ENCODE measurements around the gene KAZN.

KAZN gene

GRCh38 chr1:14666962-14667650 is 68.6 kb downstream of the KAZN start:
- no peak overlapping the region for H3K4me2 ChIP-seq (ENCODE audit: low read depth, low read length)
- no peaks in the 10 kb centered on the region for H3K4me1 ChIP-seq (ENCODE audit: low read length)
- no peaks in the 10 kb centered on the region for H3K9me3 ChIP-seq (replicated peaks; ENCODE audit: insufficient read depth, low read length)
- no peaks in the 10 kb centered on the region for H3K9me2 ChIP-seq (replicated peaks; ENCODE audit: insufficient read depth, low read length)
- no peak overlapping the region for H2AFZ ChIP-seq (ENCODE audit: low read length)
- H3K9ac ChIP-seq (ENCODE audit: low read length) = no peak overlapping the region
- no peaks in the 10 kb centered on the region for H4K20me1 ChIP-seq (ENCODE audit: insufficient read depth, low read length)
- H3F3A ChIP-seq (ENCODE audit: insufficient read depth, low read length) = no peaks in the 10 kb centered on the region
- H3K79me2 ChIP-seq (ENCODE audit: low read length) = no peaks in the 10 kb centered on the region
- no peaks in the 10 kb centered on the region for H3K27me3 ChIP-seq (replicated peaks; ENCODE audit: insufficient read depth, low read length)
- no peak overlapping the region for H3K27ac ChIP-seq (ENCODE audit: low read length)
- no peak overlapping the region for H3K4me3 ChIP-seq (ENCODE audit: low read length)
- TF ChIP-seq EZH2 (optimal IDR thresholded peaks at IDR 0.05; ENCODE audit: low read depth, low read length) = no peak
- TF ChIP-seq CTCF (IDR thresholded peaks at IDR 0.05; ENCODE audit: low read length) = no peak
- no peak for TF ChIP-seq EZH2phosphoT487 (IDR thresholded peaks at IDR 0.05; ENCODE audit: low read length)
- H3K36me3 ChIP-seq (replicated peaks; ENCODE audit: insufficient read depth, low read length) = no peaks in the 10 kb centered on the region
- DNase-seq = no peak

GRCh38 chr1:14667651-14667984 is 69.1 kb downstream of the KAZN start:
- H3K4me3 ChIP-seq (ENCODE audit: low read length) = no peak overlapping the region
- TF ChIP-seq EZH2phosphoT487 (IDR thresholded peaks at IDR 0.05; ENCODE audit: low read length) (no peak), CTCF (IDR thresholded peaks at IDR 0.05; ENCODE audit: low read length) (no peak), EZH2 (optimal IDR thresholded peaks at IDR 0.05; ENCODE audit: low read depth, low read length) (no peak)
- H3K9me3 ChIP-seq (replicated peaks; ENCODE audit: insufficient read depth, low read length) = no peaks in the 10 kb centered on the region
- no peaks in the 10 kb centered on the region for H3K4me1 ChIP-seq (ENCODE audit: low read length)
- DNase-seq = no peak
- no peak overlapping the region for H2AFZ ChIP-seq (ENCODE audit: low read length)
- no peak overlapping the region for H3K27ac ChIP-seq (ENCODE audit: low read length)
- no peaks in the 10 kb centered on the region for H3K27me3 ChIP-seq (replicated peaks; ENCODE audit: insufficient read depth, low read length)
- H3K36me3 ChIP-seq (replicated peaks; ENCODE audit: insufficient read depth, low read length) = no peaks in the 10 kb centered on the region
- H3K4me2 ChIP-seq (ENCODE audit: low read depth, low read length) = no peak overlapping the region
- no peaks in the 10 kb centered on the region for H3K9me2 ChIP-seq (replicated peaks; ENCODE audit: insufficient read depth, low read length)
- H3F3A ChIP-seq (ENCODE audit: insufficient read depth, low read length) = no peaks in the 10 kb centered on the region
- no peaks in the 10 kb centered on the region for H4K20me1 ChIP-seq (ENCODE audit: insufficient read depth, low read length)
- H3K79me2 ChIP-seq (ENCODE audit: low read length) = no peaks in the 10 kb centered on the region
- no peak overlapping the region for H3K9ac ChIP-seq (ENCODE audit: low read length)

- H3K4me2 ChIP-seq (ENCODE audit: low read depth, low read length) = no peak overlapping the region
These were observed 70.1 kb downstream of the KAZN start for GRCh38 chr1:14668538-14668937.

More at GRCh38 chr1:14668538-14668937, 70.1 kb downstream of the KAZN start:
- Histone ChIP-seq H3K79me2 (ENCODE audit: low read length) (no peaks in the 10 kb centered on the region), H3K36me3 (replicated peaks; ENCODE audit: insufficient read depth, low read length) (no peaks in the 10 kb centered on the region), H2AFZ (ENCODE audit: low read length) (no peak overlapping the region), H3K9ac (ENCODE audit: low read length) (no peak overlapping the region), H3K9me2 (replicated peaks; ENCODE audit: insufficient read depth, low read length) (no peaks in the 10 kb centered on the region), H3K4me1 (ENCODE audit: low read length) (no peaks in the 10 kb centered on the region), H3K27ac (ENCODE audit: low read length) (no peak overlapping the region), H3K9me3 (replicated peaks; ENCODE audit: insufficient read depth, low read length) (no peaks in the 10 kb centered on the region), H3K4me3 (ENCODE audit: low read length) (no peak overlapping the region), H4K20me1 (ENCODE audit: insufficient read depth, low read length) (no peaks in the 10 kb centered on the region), H3F3A (ENCODE audit: insufficient read depth, low read length) (no peaks in the 10 kb centered on the region), H3K27me3 (replicated peaks; ENCODE audit: insufficient read depth, low read length) (no peaks in the 10 kb centered on the region)
- DNase-seq = no peak
- TF ChIP-seq CTCF (IDR thresholded peaks at IDR 0.05; ENCODE audit: low read length) (no peak), EZH2phosphoT487 (IDR thresholded peaks at IDR 0.05; ENCODE audit: low read length) (no peak), EZH2 (optimal IDR thresholded peaks at IDR 0.05; ENCODE audit: low read depth, low read length) (no peak)

Measured in MM.1S (cell line).